Panc1 (cell line): Measurements from ENCODE around the gene PSMB7. TPM values are rescaled to one million over a fixed set of nuclear protein-coding genes. Genes with fewer than 3 reads are reported as not detected.

ENCODE experiments used
- ATAC-seq: fragments of 200-7000 bp; cut with Tn5 transposase; 2 replicates; pipeline ENCODE4 v1.9.1; 2020; ENCODE audit warnings: mild to moderate bottlenecking, moderate library complexity
- BruUV-seq: library from RNA; stranded (reverse); fragments of 400-500 nt; replicated peaks from 2 replicates; lab custom pipeline; 2021; lab: Mats Ljungman, UMichigan
- CTCF ChIA-PET: fragments of 300-600 bp; sonication (Branson Sonifier 250); formaldehyde crosslinking; loops from one replicate; lab custom pipeline; 2022; ENCODE audit warnings: antibody characterized with exemption; lab: Charles Lee
- POLR2A ChIA-PET: fragments of 300-600 bp; sonication (Branson Sonifier 250); formaldehyde crosslinking; loops from one replicate; lab custom pipeline; 2022; ENCODE audit warnings: antibody characterized with exemption; lab: Charles Lee
- DNase-seq: peaks from one replicate; pipeline ENCODE4 v3.0.0-alpha.2; 2010; ENCODE audit warnings: low read depth, low spot score
- H3K27ac ChIP-seq: 2 replicates; pipeline ENCODE4 v1.5.1; 2011; ENCODE audit warnings: mild to moderate bottlenecking, low read length, inconsistent platforms
- H3K27me3 ChIP-seq: fragments of 200-500 bp; sonication (Bioruptor generic); 2 replicates; pipeline ENCODE4 v1.6.0; 2014; ENCODE audit warnings: low read length, inconsistent platforms; ENCODE audit not compliant: control insufficient read depth, insufficient read depth
- H3K36me3 ChIP-seq: fragments of 200-500 bp; sonication (Bioruptor generic); 2 replicates; pipeline ENCODE4 v1.5.1; 2014; ENCODE audit warnings: inconsistent platforms, mild to moderate bottlenecking, low read length, moderate library complexity; ENCODE audit not compliant: control insufficient read depth, insufficient read depth
- H3K4me1 ChIP-seq: 2 replicates; pipeline ENCODE4 v1.5.1; 2011; ENCODE audit warnings: inconsistent platforms, mild to moderate bottlenecking, low read length, moderate library complexity; ENCODE audit not compliant: control insufficient read depth, insufficient read depth
- H3K4me3 ChIP-seq, 2 experiments: 2 replicates each; pipeline ENCODE4 v1.5.1; 2011 to 2012; ENCODE audit warnings: low read depth in 2 of 2, low read length in 2 of 2, mild to moderate bottlenecking in 2 of 2, inconsistent platforms in 1 of 2, moderate library complexity in 1 of 2
- H3K9me3 ChIP-seq: fragments of 200-500 bp; sonication (Bioruptor generic); 2 replicates; pipeline ENCODE4 v1.5.1; 2014; ENCODE audit warnings: low read depth, mild to moderate bottlenecking, inconsistent platforms, low read length, moderate library complexity; ENCODE audit not compliant: control insufficient read depth, insufficient read depth
- POLR2AphosphoS5 ChIP-seq: IDR thresholded peaks from 2 replicates; pipeline ENCODE4 v1.6.1; 2012; ENCODE audit warnings: mild to moderate bottlenecking, low read depth, low read length, moderate library complexity
- SIN3A ChIP-seq: IDR thresholded peaks from 2 replicates; pipeline ENCODE4 v1.6.1; 2012; ENCODE audit warnings: low read depth, mild to moderate bottlenecking, low read length, moderate library complexity, borderline replicate concordance; ENCODE audit not compliant: insufficient read depth
- TCF7L2 ChIP-seq: IDR thresholded peaks from 2 replicates; pipeline ENCODE4 v1.6.1; 2011; ENCODE audit warnings: mild to moderate bottlenecking, low read depth, low read length, inconsistent platforms
- in situ Hi-C: cut with HindIII; loops from 2 replicates; pipeline ENCODE4 v1.10.0; 2016; ENCODE audit warnings: low sequenced_read_pairs, low pct_unique_long_range_greater_than_20kb
- intact Hi-C: fragments of 100-400 bp; cut with micrococcal nuclease; formaldehyde crosslinking; loops from one replicate; pipeline ENCODE4 v1.10.0; 2022; ENCODE audit not compliant: unreplicated experiment
- total RNA-seq: library from RNA; stranded (reverse); gene quantifications from one replicate; pipeline ENCODE4 v1.2.1, GENCODE V29; 2021; ENCODE audit not compliant: unreplicated experiment
- TF ChIP-seq, protein P1 (sequence below): fragments of 450-650 bp; IDR thresholded peaks from 2 replicates; pipeline ENCODE4 v1.5.1; 2017; ENCODE audit warnings: mild to moderate bottlenecking
- TF ChIP-seq, protein P2 (sequence below), 2 experiments: IDR thresholded peaks; 2 replicates each; pipeline ENCODE4 v1.6.1; 2011 to 2012; ENCODE audit warnings: low read depth in 2 of 2, control low read depth in 1 of 2, low read length in 1 of 2, mild to moderate bottlenecking in 1 of 2, moderate library complexity in 1 of 2; ENCODE audit not compliant: insufficient read depth in 1 of 2

The PSMB7 gene
- total RNA-seq, 1 experiment from 2014 or later, result 167 TPM

DNA sequence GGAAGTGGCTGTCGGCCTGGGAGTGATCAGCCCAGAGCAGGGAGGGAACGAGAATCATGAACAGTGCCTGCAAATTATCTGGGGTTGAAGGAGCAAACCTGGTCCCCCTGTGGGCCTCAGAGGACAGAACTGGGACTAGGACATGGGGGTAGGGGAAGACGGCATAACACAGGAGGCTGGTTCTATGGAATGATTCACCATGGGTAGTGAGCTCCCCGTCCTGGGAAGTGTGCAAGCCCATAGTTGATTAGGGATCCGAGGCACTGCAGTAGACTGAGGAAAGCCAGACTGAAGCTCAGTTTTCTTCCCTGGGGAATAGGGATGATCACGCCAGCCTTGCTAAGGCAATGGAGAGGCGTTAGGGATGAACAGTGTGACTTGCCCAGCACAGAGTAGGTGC lies 40.6 kb upstream of the PSMB7 start:
- no peak for ATAC-seq
- no peaks in the 10 kb centered on the region for H3K9me3 ChIP-seq
- TF ChIP-seq SIN3A (no peak), TCF7L2 (no peak), POLR2AphosphoS5 (no peak)
- TF ChIP-seq, protein P1, sequence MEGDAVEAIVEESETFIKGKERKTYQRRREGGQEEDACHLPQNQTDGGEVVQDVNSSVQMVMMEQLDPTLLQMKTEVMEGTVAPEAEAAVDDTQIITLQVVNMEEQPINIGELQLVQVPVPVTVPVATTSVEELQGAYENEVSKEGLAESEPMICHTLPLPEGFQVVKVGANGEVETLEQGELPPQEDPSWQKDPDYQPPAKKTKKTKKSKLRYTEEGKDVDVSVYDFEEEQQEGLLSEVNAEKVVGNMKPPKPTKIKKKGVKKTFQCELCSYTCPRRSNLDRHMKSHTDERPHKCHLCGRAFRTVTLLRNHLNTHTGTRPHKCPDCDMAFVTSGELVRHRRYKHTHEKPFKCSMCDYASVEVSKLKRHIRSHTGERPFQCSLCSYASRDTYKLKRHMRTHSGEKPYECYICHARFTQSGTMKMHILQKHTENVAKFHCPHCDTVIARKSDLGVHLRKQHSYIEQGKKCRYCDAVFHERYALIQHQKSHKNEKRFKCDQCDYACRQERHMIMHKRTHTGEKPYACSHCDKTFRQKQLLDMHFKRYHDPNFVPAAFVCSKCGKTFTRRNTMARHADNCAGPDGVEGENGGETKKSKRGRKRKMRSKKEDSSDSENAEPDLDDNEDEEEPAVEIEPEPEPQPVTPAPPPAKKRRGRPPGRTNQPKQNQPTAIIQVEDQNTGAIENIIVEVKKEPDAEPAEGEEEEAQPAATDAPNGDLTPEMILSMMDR, result no peak
- TF ChIP-seq, protein P2, sequence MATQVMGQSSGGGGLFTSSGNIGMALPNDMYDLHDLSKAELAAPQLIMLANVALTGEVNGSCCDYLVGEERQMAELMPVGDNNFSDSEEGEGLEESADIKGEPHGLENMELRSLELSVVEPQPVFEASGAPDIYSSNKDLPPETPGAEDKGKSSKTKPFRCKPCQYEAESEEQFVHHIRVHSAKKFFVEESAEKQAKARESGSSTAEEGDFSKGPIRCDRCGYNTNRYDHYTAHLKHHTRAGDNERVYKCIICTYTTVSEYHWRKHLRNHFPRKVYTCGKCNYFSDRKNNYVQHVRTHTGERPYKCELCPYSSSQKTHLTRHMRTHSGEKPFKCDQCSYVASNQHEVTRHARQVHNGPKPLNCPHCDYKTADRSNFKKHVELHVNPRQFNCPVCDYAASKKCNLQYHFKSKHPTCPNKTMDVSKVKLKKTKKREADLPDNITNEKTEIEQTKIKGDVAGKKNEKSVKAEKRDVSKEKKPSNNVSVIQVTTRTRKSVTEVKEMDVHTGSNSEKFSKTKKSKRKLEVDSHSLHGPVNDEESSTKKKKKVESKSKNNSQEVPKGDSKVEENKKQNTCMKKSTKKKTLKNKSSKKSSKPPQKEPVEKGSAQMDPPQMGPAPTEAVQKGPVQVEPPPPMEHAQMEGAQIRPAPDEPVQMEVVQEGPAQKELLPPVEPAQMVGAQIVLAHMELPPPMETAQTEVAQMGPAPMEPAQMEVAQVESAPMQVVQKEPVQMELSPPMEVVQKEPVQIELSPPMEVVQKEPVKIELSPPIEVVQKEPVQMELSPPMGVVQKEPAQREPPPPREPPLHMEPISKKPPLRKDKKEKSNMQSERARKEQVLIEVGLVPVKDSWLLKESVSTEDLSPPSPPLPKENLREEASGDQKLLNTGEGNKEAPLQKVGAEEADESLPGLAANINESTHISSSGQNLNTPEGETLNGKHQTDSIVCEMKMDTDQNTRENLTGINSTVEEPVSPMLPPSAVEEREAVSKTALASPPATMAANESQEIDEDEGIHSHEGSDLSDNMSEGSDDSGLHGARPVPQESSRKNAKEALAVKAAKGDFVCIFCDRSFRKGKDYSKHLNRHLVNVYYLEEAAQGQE (IDR thresholded peaks at IDR 0.05; ENCODE audit: insufficient read depth in 1 of 2, low read depth in 2 of 2, low read length in 1 of 2), result no peak
- intact Hi-C loops, result no loop called here
- no peaks in the 10 kb centered on the region for H3K4me1 ChIP-seq
- ChIA-PET POLR2A (no interaction called here), CTCF (no interaction called here)
- in situ Hi-C loops, result no loop called here
- no peak for DNase-seq
- H3K27ac ChIP-seq, result no peak overlapping the region
- H3K4me3 ChIP-seq, result no peak overlapping the region
- no peaks in the 10 kb centered on the region for H3K36me3 ChIP-seq
- BruUV-seq, result no TSS peak
- H3K27me3 ChIP-seq, result no peaks in the 10 kb centered on the region

DNA sequence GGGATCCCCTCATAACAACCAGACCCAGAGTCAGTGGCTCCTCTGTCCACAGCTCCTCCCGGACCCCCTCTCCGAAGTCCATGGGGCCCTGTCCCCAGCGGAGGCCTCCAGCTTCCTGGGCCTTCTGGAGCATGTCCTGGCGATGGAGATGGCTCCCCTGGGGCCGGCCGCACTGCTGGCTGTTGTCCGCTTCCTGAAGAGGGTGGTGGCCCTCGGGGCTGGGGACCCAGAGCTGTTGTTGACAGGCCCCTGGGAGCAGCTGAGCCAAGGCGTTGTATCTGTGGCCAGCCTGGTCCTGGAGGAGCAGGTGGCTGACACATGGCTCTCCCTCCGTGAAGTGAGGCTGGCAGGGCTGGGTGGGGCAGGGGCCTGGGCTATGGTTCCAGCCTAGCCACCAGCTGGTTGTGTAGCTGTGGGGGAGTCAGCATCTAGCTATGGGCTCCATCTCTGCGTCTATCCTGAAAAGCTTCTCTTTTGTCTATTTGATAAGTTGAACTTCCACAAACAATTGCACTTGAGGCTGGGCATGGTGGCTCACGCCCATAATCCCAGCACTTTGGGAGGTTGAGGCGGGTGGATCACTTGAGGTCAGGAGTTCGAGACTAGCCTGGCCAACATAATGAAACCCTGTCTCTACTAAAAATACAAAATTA lies 39.7 kb upstream of the PSMB7 start:
- TF ChIP-seq POLR2AphosphoS5, result no peak
- TF ChIP-seq, protein P1, result no peak
- TF ChIP-seq SIN3A, result no peak
- no peak for TF ChIP-seq TCF7L2
- TF ChIP-seq, protein P2 (IDR thresholded peaks at IDR 0.05; ENCODE audit: insufficient read depth in 1 of 2, low read depth in 2 of 2, low read length in 1 of 2), result no peak
- Histone ChIP-seq H3K27ac (no peak overlapping the region), H3K4me3 (no peak overlapping the region), H3K4me1 (no peaks in the 10 kb centered on the region), H3K9me3 (no peaks in the 10 kb centered on the region), H3K36me3 (no peaks in the 10 kb centered on the region), H3K27me3 (no peaks in the 10 kb centered on the region)
- POLR2A ChIA-PET, result no interaction called here
- CTCF ChIA-PET, result no interaction called here
- no TSS peak for BruUV-seq
- intact Hi-C loops, result no loop called here
- in situ Hi-C loops, result no loop called here
- ATAC-seq (no peak), DNase-seq (no peak)
